HTR-8/SVneo (cell line): ENCODE results near the gene CNPY1.
"Not testable (repeated sequence)": the region's sequence is repeated elsewhere in the genome, so short reads cannot be mapped to it uniquely, and the experiment has no call there.

Experiments used
- DNase-seq: peaks from one replicate; pipeline ENCODE4 v3.0.0; 2011; ENCODE audit warnings: low spot score, mixed read lengths; ENCODE audit not compliant: insufficient read length
- FAIRE-seq: peaks from 2 replicates; lab custom pipeline; 2011; peaks lifted over from hg19 to GRCh38; lab: Jason Lieb, UNC

CNPY1 gene

DNA sequence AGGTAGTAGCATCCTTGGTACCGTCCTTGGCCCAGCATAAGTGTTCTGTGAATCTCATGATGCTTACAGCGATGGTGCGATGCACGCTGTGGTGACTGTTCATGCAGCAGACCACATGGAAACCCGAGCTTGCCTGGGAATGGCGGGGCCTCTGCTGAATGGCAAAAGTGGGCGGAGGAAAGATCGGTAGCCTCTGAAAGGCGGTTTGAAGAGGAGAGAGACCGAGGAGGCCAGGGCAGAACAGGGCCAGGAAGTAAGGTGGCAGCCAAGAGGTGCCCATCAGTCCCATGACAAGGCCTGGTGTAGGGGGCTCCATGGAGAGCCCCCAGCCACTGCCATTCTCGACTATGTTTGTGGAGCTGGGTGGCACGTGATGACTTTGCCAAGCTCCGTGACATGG lies 33.2 kb upstream of the CNPY1 start:
- DNase-seq (no peak), FAIRE-seq (no peak)

DNA sequence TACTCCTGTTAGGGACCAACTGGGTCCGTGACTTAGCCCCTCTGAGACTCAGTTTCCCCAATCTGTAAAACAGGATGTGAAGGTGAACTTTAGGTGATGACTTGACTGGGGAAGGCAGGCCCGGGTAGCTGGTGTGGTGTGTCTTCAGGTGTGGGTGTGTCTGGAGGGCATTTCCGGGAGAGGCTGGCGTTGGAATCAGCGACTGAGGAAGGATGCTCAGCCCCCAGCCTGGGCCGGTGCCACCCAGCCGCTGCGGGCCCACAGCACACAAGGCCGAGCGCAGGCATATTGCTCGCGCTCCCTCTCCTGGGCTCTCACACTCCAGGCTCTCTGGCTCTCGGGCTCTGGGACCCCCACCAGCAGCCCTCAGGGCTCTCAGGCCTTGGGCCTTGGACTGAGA lies 31.7 kb upstream of the CNPY1 start:
- FAIRE-seq (no peak), DNase-seq (no peak)

GRCh38 chr7:155577509-155577905 lies 31.1 kb upstream of the CNPY1 start:
- DNase-seq (no peak), FAIRE-seq (no peak)

DNA sequence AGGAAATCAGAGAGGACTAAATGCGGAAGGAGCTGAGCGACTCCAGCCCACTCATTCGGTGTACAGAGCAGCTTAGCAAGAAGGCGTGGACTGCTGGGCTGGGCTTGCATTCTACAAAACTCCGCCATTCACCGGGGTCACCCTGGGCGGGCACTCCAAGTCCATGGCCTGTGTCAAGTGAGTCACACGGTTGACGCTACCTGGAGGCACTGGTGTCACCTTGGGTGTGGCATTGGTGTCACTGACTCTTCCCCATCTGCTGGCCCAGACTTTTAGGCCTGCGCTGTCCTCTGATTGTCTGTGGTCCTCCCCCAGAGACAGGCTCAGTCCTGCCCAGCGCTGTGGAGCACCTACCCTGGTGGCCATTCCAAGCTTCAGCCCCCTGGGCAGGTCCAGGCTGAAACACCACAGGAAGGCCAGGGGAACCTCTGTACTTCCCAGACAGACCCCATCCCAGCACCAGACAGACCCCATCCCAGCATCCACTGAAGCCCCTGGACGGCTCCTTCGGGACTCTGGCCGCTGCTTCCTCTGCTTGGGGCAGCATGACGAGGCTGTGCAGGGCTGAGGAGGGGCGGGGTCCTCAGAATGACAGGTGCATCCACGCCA lies 30.6 kb upstream of the CNPY1 start:
- no peak for FAIRE-seq
- DNase-seq = no peak

DNA sequence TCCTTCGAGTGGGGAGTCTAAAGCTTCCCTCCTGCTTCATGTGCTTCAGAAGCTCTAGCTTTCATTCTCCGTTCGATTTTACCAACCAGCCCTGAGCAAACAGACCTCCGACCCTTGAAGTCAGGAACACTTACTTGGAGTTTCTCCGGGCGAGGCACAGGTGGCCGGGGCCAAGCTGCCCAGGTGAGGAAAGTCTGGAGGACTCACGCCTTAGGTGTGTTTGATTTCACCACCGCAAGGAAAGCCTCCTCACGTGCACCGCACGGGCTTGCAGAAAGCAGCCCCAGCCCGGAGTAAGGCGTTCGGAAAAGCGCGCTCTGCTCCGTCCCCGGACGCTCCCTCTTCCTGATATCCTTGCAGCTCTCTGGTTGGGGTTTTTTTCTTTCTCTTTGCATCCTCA lies 30.1 kb upstream of the CNPY1 start:
- DNase-seq = no peak
- FAIRE-seq = no peak

GRCh38 chr7:155574556-155575290 lies 28.4 kb upstream of the CNPY1 start:
- DNase-seq (no peak), FAIRE-seq (no peak)

DNA sequence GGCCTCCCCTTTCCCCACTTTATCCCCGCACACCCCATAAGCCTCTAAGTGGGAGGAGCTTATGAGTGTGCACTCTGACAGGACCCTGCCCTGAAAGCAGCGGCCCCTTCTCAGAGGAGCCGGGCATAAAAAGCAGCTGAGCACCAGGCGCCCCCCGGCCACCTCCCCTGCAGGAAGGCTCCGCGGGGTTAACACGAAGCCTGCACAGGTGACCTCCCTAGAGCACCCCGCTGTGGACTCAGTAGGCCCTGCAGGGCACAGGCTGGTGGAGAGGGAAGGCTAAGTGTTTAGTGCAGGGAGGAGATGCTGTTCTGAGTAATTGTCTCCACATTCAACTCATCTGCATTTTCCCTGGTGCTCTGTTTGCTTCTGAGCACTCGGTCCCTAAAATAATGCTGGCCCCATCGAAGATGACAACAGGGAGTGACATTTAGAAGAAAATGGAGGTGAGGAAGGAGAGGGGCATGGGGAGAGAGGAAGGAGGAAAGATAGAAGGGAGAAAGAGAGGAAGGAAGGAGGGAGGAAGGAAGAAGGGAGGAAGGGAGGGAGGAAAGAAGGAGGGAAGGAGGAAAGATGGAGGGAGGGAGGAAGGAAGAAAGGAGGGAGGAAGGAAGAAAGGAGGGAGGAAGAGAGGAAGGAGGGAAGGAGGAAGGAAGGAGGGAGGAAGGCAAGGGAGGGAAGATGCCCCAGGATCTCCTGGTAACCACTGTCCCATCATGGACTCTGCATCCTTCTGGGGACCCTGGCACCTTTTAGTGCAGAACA lies 25.4 kb upstream of the CNPY1 start:
- FAIRE-seq = no peak
- DNase-seq = no peak

DNA sequence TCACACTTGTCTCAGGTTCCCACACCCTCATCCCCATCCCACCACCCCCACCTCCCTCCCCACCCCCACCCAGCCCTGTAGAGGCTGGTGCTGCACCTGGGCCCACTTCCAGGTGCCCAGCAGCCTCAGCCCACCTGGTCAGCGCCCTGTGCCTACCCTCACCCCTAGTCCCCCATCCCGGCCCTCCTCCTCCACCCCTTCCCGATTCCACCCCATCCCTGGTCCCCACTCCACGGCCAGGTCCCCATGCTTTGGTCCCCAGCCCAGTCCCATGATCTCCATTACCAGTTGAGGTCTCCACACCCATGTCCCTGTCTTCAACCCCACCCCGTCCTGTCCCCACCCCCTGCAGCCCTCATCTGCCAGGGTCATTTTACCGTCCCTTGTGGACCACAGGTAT lies 24.6 kb upstream of the CNPY1 start:
- FAIRE-seq = no peak
- DNase-seq = no peak

DNA sequence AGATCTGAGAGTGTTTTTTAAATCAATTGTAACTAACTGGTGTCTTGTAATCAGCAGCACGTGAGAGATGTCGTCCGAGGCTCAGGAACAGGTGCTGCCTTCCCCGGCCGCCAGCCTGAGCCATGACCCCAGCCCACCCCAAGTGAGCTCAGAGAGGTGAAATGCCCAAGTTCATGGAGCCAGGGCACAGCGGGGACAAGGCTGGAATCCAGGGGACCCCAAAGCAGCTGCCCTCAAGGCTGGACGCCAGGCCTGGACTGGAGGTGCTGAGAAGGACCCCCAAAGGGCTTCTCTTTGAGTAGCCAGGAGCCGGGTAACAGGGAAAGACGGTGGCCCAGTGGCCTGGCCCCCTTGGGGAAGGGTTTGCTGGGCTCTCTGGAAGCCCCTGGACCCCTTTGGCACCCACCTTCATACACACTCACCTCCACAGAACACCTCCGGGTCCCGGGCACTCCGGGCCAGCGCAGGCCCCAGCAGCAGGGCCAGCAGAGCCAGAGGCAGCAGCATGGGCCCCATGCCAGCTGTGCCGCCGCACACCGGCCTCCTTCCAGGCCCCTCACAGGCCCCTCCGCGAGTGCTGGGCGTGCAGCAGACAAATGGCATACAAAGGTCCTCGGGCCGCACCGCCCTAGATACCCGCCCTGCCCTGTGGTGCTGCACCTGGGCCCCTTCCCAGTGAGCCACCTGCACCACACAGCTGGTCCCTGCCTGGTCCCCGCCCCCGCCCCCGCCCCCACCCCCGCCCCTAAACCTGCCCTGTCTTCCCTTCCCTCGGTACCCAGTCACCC lies 24.0 kb upstream of the CNPY1 start:
- DNase-seq = no peak
- no peak for FAIRE-seq

DNA sequence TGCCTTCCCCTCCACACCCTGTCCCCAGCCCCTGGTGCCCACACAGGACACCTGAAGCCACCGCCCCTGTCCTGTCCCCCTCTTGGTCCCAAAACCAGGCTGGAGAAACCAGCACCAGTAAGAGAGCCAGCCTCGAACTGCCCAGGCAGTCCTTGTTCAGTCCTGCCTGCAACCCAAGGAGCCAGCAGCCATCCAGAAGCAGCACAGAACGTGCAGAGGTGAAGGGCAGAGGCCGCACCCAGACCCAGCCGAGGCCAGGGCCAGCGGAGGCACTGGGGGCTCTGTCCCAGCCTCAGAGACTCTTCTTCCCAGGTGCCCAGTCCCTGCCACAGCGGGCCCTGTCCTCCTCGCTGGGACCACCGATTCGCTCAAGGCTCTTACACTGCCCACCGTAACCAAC lies 23.3 kb upstream of the CNPY1 start:
- DNase-seq = no peak
- FAIRE-seq = no peak

DNA sequence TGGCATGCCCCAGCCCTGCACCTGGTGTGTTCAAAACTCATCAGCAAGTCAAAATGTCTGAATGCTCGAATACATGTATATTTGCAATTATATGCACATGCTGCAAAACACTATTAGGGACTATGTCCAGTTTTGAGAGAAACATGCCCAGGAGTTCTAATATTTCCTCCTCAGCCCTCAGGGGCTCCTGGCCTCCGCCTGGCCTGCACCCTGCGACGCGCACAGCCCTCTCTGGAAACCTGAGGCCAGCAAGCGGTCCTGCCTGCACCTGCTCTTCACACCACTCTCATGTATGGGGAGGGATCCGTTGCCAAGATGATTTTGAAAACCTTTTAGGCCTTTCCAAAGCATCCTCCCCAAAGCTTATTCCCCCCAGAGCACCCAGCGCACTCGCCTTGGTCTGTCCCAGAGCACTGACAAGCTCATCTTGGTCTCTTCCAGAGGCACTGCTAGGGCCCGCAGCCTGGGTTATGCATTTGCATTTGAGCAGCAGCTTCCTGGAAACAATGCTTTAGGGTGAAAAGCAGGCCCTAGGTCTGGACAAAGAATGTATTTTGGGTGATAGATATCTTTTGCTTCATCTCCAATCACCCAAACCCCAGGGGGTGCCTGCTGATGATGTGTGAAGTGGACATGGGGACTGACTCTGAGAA lies 22.6 kb upstream of the CNPY1 start:
- no peak for FAIRE-seq
- DNase-seq = no peak

GRCh38 chr7:155568333-155568660 lies 21.9 kb upstream of the CNPY1 start:
- FAIRE-seq = no peak
- no peak for DNase-seq

DNA sequence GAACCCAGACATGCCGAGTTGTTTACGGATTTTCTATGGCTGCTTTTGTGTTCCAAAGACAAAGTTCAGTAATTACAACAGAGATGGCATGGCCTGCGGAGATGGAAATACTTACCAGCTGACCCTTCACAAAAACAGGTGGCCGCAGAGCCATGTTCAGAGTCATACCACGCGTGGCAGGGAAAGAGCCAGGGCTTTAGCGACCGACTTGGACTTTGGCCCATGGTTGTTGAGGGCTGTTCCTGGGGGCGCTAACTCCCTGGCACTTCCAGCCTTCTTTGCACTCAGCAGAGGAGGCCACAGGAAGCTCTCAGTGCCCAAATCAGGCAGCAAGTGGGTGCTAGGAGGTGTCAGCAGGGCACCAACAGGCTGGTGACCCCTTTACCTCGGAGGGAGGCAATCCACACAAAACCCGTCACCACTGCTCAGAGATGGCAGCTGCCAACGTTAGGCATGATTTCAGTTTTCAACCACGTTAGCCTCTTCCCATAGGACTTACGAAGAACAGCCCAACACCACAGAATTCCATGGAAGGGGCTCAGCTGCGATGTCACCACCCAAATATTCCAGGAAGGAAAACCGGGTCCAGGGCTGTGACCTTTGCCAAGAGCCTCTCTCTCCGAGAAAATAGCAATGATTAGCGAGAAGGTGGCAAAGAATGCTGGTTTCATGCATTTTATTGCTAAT lies 21.4 kb upstream of the CNPY1 start:
- DNase-seq = no peak
- FAIRE-seq = no peak

DNA sequence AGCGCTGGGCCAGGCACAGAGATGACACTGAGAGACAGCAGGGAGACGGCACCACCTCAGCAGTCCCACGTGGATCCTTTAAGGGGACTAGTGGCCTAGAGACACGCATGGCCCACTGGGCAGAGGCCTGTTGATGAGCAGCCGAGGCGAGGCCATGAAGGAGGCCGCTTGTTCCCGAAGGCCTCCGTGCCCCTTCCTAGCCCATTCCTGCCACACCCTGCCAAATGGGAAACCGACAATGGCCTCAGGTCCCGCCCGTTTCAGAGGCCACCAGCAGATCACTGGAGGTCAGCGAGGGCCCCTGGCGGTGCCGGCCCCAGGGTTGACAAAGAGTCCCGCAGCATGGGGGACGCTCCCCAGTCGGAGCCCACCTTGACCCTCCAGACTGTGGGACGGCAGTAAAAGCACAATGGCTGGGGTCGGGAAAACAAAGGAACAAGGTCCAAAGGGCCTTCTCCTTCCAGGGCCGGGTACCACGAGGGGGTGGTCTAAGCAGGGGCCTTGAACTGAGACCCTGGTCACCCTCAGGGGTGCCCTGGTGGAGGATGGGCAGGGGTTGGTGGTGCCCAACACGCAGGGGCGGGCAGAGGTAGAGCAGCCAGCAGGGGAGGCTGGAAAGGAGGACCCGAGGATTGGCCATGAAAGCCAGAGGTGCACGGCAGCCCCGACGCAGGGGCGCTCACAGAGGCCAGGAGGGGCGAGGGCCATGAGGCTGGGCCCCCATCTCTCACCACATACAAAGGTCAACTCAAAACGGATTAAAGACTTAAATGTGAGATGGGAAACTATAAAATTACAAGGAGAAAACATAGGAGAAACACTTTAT lies 19.9 kb upstream of the CNPY1 start:
- DNase-seq (no peak), FAIRE-seq (no peak)

GRCh38 chr7:155565596-155565995 lies 19.2 kb upstream of the CNPY1 start:
- FAIRE-seq = no peak

DNA sequence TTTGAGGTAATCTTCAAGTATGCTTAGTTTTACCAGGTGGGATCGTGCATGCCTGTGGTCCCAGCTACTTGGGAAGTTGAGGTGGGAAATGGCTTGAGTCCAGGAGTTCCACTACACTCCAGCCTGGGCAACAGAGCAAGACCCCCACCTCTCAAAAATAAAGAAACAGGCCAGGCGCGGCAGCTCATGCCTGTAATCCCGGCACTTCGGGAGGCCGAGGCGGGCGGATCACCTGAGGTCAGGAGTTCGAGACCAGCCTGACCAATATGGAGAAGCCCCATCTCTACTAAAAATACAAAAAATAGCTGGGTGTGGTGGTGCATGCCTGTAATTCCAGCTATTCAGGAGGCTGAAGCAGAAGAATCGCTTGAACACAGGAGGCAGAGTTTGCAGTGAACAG lies 16.6 kb upstream of the CNPY1 start:
- not testable (repeated sequence) for DNase-seq

More at GRCh38 chr7:155565596-155565995, 19.2 kb upstream of the CNPY1 start:
- no peak for DNase-seq

GRCh38 chr7:155562106-155562505 lies 15.7 kb upstream of the CNPY1 start:
- no peak for FAIRE-seq
- no peak for DNase-seq

More for the DNA sequence above, 16.6 kb upstream of the CNPY1 start:
- FAIRE-seq = not testable (repeated sequence)

DNA sequence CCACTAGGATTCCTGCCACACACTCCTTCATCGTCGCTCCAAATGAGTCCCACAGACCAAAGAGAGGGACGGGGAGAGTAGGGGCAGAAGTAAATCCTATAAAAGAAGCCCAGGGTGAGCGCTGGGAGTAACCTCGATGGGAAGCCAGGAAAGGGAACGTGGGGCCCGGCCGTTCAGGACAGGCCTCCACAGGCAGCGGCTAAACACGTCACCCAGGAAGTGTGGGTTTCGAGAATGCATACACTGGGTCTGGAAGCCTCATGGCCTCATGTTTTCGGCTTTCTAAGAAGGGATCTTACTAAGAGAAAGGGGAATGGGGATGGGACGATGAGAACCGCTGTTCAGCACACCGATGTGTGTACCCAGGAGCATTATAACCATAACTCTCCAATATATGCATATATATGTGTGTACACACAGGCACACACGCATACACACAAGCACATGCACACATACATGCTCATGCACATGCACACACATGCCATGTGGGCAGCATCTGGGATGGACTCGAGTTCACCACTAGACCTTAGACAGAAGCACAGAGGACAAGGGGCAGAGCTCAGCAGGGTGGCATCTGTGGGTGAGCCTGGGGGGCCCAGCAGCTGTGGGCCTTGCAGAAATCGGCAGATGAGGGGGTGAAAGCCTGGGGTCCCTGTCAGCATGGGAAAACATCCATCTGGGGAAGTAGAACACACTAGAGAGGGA lies 14.8 kb upstream of the CNPY1 start:
- FAIRE-seq = no peak
- no peak for DNase-seq
